GM12864 (cell line): ENCODE measurements around the gene TRABD2B.

Experiments
- DNase-seq: peaks from one replicate; pipeline ENCODE4 v3.0.0-alpha.2; 2011; ENCODE audit warnings: low read depth
- H3K4me3 ChIP-seq: 2 replicates; pipeline ENCODE4 v1.5.1; 2011; ENCODE audit warnings: mild to moderate bottlenecking, low read depth, low read length, control low read depth
- TF ChIP-seq, protein P1 (sequence below): IDR thresholded peaks from 2 replicates; pipeline ENCODE4 v1.5.1; 2011; ENCODE audit warnings: low read depth, mild to moderate bottlenecking, moderate library complexity, low read length, control low read depth, inconsistent platforms; ENCODE audit errors: missing control alignments

TRABD2B gene

DNA sequence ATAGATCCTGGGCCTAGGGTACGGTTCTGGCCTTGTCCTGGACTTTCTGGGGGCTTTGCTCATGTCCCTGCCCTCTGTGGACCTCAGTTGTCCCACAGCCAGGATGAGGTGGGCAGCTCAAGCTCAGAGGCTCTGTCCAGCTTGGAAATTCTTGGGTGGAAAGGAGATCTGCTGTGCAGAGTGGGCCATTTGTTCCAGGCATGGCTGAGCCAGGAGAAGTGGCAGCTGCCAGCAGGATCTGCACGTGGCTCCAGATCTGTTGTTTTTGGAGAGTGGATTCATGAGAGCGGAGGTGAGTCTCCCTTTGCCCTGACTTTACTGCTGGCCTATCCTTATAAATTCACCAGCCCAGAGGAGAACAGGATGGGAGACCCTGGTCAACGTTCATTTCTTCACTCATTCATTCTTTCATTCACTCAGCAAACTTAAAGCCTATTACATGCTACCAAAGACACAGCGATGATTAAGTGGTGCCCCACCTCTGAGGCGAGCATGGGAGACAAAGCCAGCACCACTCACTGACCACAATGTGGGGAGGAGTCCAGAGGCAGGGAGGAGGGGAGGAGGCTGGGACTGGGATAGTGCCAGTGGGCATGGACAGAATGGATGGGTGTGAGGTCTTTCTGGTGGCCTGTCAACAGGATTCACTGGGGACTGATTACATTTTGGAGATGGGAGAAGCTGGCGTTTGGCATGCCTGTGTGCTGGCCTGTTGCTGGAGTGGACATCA lies 205.1 kb downstream of the TRABD2B start:
- no peak overlapping the region for H3K4me3 ChIP-seq
- TF ChIP-seq, protein P1, sequence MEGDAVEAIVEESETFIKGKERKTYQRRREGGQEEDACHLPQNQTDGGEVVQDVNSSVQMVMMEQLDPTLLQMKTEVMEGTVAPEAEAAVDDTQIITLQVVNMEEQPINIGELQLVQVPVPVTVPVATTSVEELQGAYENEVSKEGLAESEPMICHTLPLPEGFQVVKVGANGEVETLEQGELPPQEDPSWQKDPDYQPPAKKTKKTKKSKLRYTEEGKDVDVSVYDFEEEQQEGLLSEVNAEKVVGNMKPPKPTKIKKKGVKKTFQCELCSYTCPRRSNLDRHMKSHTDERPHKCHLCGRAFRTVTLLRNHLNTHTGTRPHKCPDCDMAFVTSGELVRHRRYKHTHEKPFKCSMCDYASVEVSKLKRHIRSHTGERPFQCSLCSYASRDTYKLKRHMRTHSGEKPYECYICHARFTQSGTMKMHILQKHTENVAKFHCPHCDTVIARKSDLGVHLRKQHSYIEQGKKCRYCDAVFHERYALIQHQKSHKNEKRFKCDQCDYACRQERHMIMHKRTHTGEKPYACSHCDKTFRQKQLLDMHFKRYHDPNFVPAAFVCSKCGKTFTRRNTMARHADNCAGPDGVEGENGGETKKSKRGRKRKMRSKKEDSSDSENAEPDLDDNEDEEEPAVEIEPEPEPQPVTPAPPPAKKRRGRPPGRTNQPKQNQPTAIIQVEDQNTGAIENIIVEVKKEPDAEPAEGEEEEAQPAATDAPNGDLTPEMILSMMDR, result no peak
- no peak for DNase-seq

DNA sequence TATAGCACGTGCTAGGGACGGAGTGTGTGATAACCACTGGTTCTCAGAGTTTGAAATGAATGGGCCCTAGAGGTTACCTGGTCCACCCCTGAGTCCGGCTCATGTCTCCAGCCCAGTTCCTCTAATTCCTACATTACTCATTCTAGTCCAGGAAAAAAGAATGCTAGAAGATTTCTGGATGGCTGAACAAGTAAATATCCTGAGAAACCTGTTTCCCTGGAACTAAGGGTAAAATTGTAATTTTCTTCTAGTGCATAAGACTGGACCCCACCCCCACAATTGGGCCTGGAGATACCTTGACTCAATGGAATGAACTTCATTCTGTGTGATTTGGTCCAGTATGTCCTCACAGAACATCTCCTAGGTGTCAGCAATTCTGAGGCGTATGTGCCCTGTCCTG lies 208.4 kb downstream of the TRABD2B start:
- TF ChIP-seq, protein P1, result no peak
- no peak for DNase-seq
- no peak overlapping the region for H3K4me3 ChIP-seq

DNA sequence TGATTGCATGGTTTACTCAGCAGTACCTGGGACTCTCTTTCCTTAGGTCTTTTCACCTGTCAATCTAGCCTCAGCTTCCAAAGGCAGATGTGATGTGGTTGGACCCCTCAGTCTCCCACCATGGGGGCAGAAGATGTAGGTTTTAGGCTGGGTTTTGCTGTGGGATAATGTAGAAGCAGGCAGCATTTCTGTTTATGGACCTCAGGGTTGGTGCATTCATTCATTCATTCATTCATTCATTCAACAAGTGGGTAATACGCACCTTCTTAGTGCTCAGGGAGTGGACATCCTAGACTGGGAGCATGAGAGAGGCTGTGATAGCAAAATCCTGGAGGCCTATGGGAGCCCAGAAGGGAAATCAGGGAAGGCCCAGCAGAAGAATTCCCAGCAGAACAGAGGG lies 209.6 kb downstream of the TRABD2B start:
- H3K4me3 ChIP-seq, result no peak overlapping the region
- TF ChIP-seq, protein P1, result no peak
- DNase-seq, result no peak

DNA sequence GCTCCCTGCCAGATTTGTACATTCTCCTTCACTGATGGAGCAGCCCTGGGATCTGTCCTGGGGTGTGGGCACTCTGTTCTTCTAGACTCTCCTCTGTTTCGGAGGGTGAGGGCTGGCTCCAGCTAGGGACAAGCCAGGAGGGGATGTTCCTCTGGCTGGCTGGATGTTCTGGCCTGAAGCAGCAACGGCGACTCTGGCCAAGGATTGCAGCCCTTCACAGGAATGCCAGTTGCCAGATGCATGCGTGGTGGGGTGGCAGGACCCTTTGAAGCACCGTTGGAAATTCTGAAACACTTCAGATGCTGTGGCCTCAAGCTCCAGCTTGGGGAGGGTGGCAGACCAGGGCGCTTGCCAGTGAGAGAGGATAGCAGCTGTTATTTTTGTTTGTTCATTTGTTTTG lies 210.9 kb downstream of the TRABD2B start:
- H3K4me3 ChIP-seq, result no peak overlapping the region
- TF ChIP-seq, protein P1, result no peak
- no peak for DNase-seq

DNA sequence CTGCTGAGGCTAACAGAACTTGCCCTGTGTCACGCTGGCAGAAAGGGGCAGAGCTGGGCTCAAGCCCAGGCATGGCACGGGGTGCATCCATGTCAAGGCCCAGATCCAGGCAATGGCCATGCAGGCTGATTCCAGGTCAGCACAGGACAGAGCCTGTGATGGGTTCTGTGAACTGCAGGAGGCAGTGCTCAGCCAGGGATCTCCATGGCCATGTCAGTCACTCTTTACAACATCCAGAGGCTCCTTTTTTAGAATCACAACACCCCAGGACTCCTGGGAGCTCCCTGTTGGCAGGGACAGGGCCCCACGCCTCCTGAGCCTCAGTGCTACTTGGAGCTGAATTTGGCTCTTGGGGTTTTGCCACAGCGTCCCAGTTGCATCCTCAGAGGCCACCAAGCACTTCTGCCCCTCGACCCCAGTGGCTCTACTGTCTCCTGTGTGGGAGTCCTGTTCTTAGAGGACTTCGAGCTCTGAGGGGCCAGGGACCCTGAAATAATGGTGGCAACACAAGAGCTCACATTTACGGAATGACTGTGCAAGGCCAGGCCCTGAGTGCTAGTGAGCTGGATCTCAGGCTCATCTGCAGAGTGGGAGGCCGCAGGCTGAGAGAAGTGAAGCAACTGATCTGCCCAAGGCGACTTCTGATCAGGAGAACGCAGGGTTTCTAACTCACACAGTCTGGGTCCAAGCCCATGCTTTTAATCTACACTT lies 211.5 kb downstream of the TRABD2B start:
- no peak for DNase-seq
- TF ChIP-seq, protein P1, result no peak
- no peak overlapping the region for H3K4me3 ChIP-seq

DNA sequence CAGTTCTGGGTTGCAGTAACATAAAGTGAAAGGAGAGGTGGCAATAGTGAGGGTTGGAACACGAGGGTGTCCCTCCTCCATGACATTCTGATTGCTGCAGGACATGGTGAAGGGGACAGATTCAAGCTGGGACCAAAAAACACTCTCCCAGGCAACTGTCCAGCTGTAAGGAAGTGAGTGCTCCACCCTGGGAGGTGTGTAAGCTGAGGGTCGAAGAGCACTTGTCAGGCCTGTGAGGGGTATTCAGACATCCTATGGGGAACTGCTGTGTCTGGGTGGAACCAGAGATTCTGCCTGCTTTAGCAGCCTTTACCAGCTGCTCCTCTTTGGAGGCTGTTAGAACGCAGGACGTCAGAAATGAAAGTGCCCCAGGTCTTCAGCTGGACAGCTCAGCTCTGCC lies 212.1 kb downstream of the TRABD2B start:
- DNase-seq, result no peak
- TF ChIP-seq, protein P1, result no peak
- H3K4me3 ChIP-seq, result no peak overlapping the region

DNA sequence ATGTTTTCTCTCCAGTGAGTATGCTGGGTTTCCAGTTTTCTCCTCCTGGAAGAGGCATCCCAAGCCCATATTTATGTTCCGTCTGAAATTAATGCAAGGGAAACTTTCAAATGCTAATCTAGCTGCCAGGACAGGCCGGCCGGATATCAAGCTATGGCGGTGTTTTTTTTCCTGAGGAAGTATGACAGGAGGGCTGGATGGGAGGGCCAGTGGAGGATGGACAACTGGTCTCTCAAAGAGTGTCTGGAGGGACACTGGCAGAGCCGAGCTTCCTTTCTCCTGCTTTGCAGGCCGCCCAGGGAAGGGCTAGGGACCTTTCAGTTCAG lies 212.7 kb downstream of the TRABD2B start:
- DNase-seq, result no peak
- no peak overlapping the region for H3K4me3 ChIP-seq
- TF ChIP-seq, protein P1, result no peak
